Calu3 (cell line): Measurements from ENCODE around the gene EFCAB14. TPM values are rescaled to one million over a fixed set of nuclear protein-coding genes. Genes with fewer than 3 reads are reported as not detected.
"Not testable (repeated sequence)": the region's sequence is repeated elsewhere in the genome, so short reads cannot be mapped to it uniquely, and the experiment has no call there.

Source experiments
- BruUV-seq: library from RNA; stranded (reverse); fragments of 400-500 nt; replicated peaks from 2 replicates; lab custom pipeline; 2021; lab: Mats Ljungman, UMichigan
- CTCF ChIA-PET: fragments of 300-600 bp; sonication (Branson Sonifier 250); formaldehyde crosslinking; loops from one replicate; lab custom pipeline; 2022; ENCODE audit warnings: antibody characterized with exemption; lab: Charles Lee
- DNase-seq: peaks from one replicate; pipeline ENCODE4 v3.0.0; 2022
- H3K27ac Mint-ChIP-seq: one replicate; pipeline ENCODE4 v1.8.0; 2022; ENCODE audit warnings: mixed read lengths; ENCODE audit not compliant: unreplicated experiment
- H3K27me3 Mint-ChIP-seq: one replicate; pipeline ENCODE4 v1.8.0; 2022; ENCODE audit warnings: mixed read lengths; ENCODE audit not compliant: unreplicated experiment
- H3K36me3 Mint-ChIP-seq: one replicate; pipeline ENCODE4 v1.8.0; 2022; ENCODE audit warnings: mild to moderate bottlenecking, moderate library complexity, mixed read lengths; ENCODE audit not compliant: insufficient read depth, unreplicated experiment
- H3K4me1 Mint-ChIP-seq: one replicate; pipeline ENCODE4 v1.8.0; 2022; ENCODE audit warnings: mild to moderate bottlenecking, low read depth, mixed read lengths; ENCODE audit not compliant: unreplicated experiment
- H3K4me3 Mint-ChIP-seq: one replicate; pipeline ENCODE4 v1.8.0; 2022; ENCODE audit warnings: mild to moderate bottlenecking, low read depth, moderate library complexity, mixed read lengths; ENCODE audit not compliant: unreplicated experiment
- H3K9me3 Mint-ChIP-seq: one replicate; pipeline ENCODE4 v1.8.0; 2022; ENCODE audit warnings: low read depth, mixed read lengths; ENCODE audit not compliant: unreplicated experiment
- intact Hi-C: fragments of 100-400 bp; cut with micrococcal nuclease; formaldehyde crosslinking; loops from one replicate; pipeline ENCODE4 v1.10.0; 2022; ENCODE audit not compliant: unreplicated experiment
- total RNA-seq: library from RNA; stranded (reverse); gene quantifications from 2 replicates; pipeline ENCODE4 v1.2.3, GENCODE V29; 2022
- TF ChIP-seq, protein P1 (sequence below): fragments of 200-600 bp; IDR thresholded peaks from one replicate; pipeline ENCODE4 v1.8.0; 2022; ENCODE audit warnings: antibody characterized with exemption; ENCODE audit not compliant: unreplicated experiment

Gene EFCAB14
- total RNA-seq, 1 experiment from 2014 or later: 108 TPM

DNA sequence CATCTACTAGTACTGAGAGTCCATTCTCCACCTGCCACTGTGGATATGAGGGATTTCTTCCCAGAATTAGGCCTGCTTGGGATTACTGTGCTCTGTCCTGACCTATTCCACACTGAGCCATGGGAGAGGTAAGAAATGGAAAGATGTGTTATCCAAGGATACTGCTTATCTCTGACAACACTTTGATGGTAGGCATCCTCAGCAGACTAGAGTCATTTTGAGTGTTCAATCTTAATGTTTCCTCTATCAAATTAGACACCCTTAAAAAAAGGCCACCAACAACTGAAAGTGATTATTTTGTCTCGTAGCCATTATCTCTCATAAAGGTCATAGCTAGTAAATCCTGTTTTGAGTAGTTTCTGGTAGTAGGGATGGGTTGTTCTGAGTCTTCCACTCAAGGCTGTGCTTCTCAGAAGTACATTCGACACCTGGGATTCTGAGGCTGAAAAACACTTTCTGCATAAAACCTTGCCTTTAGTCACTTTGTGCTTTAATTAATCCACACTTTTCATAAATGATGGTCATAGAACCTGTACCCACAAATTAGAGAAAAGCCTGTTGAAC lies 59.5 kb downstream of the EFCAB14 start:
- DNase-seq: no peak
- no TSS peak for BruUV-seq
- Mint-ChIP-seq H3K9me3 (peaks cover 3% of the 10 kb centered on the region), H3K4me1 (no peaks in the 10 kb centered on the region), H3K36me3 (no peaks in the 10 kb centered on the region), H3K27me3 (no peaks in the 10 kb centered on the region), H3K4me3 (no peak overlapping the region), H3K27ac (no peak overlapping the region)
- CTCF ChIA-PET: no interaction called here
- TF ChIP-seq, protein P1, sequence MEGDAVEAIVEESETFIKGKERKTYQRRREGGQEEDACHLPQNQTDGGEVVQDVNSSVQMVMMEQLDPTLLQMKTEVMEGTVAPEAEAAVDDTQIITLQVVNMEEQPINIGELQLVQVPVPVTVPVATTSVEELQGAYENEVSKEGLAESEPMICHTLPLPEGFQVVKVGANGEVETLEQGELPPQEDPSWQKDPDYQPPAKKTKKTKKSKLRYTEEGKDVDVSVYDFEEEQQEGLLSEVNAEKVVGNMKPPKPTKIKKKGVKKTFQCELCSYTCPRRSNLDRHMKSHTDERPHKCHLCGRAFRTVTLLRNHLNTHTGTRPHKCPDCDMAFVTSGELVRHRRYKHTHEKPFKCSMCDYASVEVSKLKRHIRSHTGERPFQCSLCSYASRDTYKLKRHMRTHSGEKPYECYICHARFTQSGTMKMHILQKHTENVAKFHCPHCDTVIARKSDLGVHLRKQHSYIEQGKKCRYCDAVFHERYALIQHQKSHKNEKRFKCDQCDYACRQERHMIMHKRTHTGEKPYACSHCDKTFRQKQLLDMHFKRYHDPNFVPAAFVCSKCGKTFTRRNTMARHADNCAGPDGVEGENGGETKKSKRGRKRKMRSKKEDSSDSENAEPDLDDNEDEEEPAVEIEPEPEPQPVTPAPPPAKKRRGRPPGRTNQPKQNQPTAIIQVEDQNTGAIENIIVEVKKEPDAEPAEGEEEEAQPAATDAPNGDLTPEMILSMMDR: no peak
- intact Hi-C loops: no loop called here

DNA sequence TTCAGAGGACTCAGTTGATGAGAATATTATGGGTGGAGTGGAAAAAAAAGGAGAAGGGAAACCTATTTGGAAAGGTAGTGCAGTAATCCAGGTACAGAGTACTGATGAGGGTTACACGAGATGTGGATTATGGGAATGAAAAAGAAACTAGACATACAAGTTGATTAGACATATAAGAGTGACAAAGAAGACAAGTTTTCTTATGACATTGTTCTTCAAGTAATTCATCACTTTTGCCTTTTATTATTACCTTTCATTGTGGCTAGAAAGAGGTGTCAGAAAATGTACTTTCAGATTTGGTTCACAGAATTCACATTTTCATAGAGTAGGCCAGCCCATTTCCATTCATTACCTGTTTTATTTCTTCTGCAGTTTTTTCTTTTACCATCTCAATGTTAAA lies 61.1 kb downstream of the EFCAB14 start:
- TF ChIP-seq, protein P1: no peak
- no peak overlapping the region for H3K27ac Mint-ChIP-seq
- BruUV-seq: no TSS peak
- no peaks in the 10 kb centered on the region for H3K27me3 Mint-ChIP-seq
- CTCF ChIA-PET: interaction anchor here (0.6 kb wide), 1 partner anchor 74 kb away, joined by 4 read pairs; no protein-coding TSS in a partner anchor
- DNase-seq: no peak
- H3K9me3 Mint-ChIP-seq: peaks cover 3% of the 10 kb centered on the region
- H3K36me3 Mint-ChIP-seq: no peaks in the 10 kb centered on the region
- H3K4me1 Mint-ChIP-seq: no peaks in the 10 kb centered on the region
- intact Hi-C loops: no loop called here
- H3K4me3 Mint-ChIP-seq: no peak overlapping the region

DNA sequence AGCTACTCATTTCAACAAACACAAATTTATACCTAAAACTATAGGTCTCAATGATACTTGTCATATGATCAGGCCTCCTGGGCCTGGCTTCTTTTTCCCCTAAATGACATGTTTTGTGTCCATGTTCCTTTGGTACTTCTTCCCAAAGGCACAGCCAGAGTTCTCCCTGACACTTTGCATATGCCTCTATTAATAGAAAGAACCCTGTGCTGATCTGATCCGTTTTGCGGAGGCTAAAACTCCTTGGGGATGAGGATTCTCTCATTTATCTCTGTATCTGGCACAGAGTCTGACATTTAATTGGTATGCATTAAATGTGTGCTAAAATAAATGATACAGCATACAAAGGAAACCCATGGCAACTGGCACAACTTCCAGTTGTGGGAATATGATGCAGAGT lies 62.3 kb downstream of the EFCAB14 start:
- TF ChIP-seq, protein P1: no peak
- DNase-seq: no peak
- Mint-ChIP-seq H3K27me3 (no peaks in the 10 kb centered on the region), H3K27ac (no peak overlapping the region), H3K4me3 (no peak overlapping the region), H3K4me1 (no peaks in the 10 kb centered on the region), H3K36me3 (no peaks in the 10 kb centered on the region), H3K9me3 (peaks cover 3% of the 10 kb centered on the region)
- no TSS peak for BruUV-seq
- CTCF ChIA-PET: no interaction called here
- intact Hi-C loops: no loop called here

DNA sequence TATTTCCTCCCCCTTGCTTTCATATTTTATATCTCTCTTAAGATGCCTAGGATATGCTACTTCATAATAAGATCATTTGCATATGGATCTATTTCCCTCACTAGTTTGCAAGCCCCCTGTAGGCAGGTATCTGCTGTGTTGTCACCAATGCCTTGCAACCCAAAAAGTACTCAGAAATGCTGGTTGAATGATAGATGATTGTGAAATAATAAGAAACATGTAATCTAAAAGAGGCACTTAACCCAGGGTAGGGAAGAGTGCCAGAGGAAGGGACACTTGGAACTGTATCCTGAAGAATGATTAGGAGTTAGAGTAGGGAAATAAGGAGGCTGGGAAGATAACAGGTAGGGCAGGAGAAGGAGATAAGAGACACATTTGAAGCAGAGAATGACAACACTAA lies 63.1 kb downstream of the EFCAB14 start:
- Mint-ChIP-seq H3K9me3 (peaks cover 3% of the 10 kb centered on the region), H3K36me3 (no peaks in the 10 kb centered on the region), H3K4me3 (no peak overlapping the region), H3K27ac (no peak overlapping the region), H3K27me3 (no peaks in the 10 kb centered on the region), H3K4me1 (no peaks in the 10 kb centered on the region)
- no peak for DNase-seq
- intact Hi-C loops: no loop called here
- BruUV-seq: no TSS peak
- TF ChIP-seq, protein P1: no peak
- CTCF ChIA-PET: no interaction called here

DNA sequence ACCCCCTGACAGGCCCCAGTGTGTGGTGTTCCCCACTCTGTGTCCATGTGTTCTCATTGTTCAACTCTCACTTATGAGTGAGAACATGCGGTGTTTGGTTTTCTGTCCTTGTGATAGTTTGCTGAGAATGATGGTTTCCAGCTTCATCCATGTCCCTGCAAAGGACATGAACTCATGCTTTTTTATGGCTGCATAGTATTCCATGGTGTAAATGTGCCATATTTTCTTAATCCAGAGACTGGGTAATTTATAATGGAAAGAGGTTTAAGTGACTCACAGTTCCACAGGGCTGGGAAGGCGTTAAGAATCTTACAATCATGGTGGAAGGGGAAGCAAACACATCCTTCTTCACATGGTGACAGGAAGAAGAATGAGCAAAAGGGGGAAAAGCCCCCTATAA lies 64.2 kb downstream of the EFCAB14 start:
- CTCF ChIA-PET, intact Hi-C loops, H3K4me1 Mint-ChIP-seq, H3K9me3 Mint-ChIP-seq, BruUV-seq, H3K36me3 Mint-ChIP-seq, DNase-seq, H3K27ac Mint-ChIP-seq, H3K4me3 Mint-ChIP-seq, H3K27me3 Mint-ChIP-seq: not testable (repeated sequence)
